ENCODE measurements around the gene RNF19B. TPM values are rescaled to one million over a fixed set of nuclear protein-coding genes. Genes with fewer than 3 reads are reported as not detected.

RNF19B gene
- total RNA-seq, 1 experiment from 2014 or later, result 15.0 TPM

- Histone ChIP-seq H3K56ac (ENCODE audit: insufficient read length, low read depth, low read length) (no peak overlapping the region), H2BK12ac (ENCODE audit: insufficient read length, low read depth, low read length) (no peak overlapping the region), H3T11ph (ENCODE audit: low read length) (no peak overlapping the region), H2BK15ac (ENCODE audit: low read depth, low read length) (no peak overlapping the region), H3K27me3 (ENCODE audit: insufficient read depth, low read length) (no peaks in the 10 kb centered on the region), H3K79me1 (ENCODE audit: insufficient read depth, low read depth, low read length, poor library complexity, severe bottlenecking) (no peaks in the 10 kb centered on the region), H4K5ac (ENCODE audit: insufficient read length, low read depth, low read length) (no peak overlapping the region), H3K27ac (ENCODE audit: insufficient read length, low read depth, low read length) (no peak overlapping the region), H4K20me1 (ENCODE audit: control insufficient read depth, insufficient read depth, insufficient read length) (no peaks in the 10 kb centered on the region), H3K4ac (ENCODE audit: low read depth, low read length) (no peak overlapping the region), H2BK20ac (ENCODE audit: low read depth, low read length, poor library complexity, severe bottlenecking) (no peak overlapping the region), H2BK5ac (ENCODE audit: insufficient read length, low read length) (no peak overlapping the region), H3K4me1 (ENCODE audit: insufficient read depth, low read length) (no peaks in the 10 kb centered on the region), H3K79me2 (ENCODE audit: insufficient read depth, low read length) (no peaks in the 10 kb centered on the region), H2AK5ac (ENCODE audit: insufficient read length, low read length) (no peak overlapping the region), H3K9me3 (ENCODE audit: control insufficient read depth, low read depth, low read length) (no peaks in the 10 kb centered on the region), H4K91ac (ENCODE audit: insufficient read length, low read depth, low read length) (no peak overlapping the region), H3K14ac (ENCODE audit: insufficient read depth, low read length) (no peak overlapping the region), H2BK120ac (ENCODE audit: low read depth, low read length, poor library complexity, severe bottlenecking) (no peak overlapping the region), H3K9ac (ENCODE audit: extremely low read depth, insufficient read length, low read length) (no peak overlapping the region), H2AFZ (ENCODE audit: low read length) (no peak overlapping the region), H4K8ac (replicated peaks; ENCODE audit: insufficient read length, low read depth, low read length) (no peak overlapping the region), H3K23me2 (ENCODE audit: insufficient read length, low read depth, low read length, poor library complexity, severe bottlenecking) (no peaks in the 10 kb centered on the region), H3K4me2 (ENCODE audit: insufficient read depth, insufficient read length, low read length) (no peak overlapping the region), H3K23ac (ENCODE audit: insufficient read length, low read depth, low read length) (no peak overlapping the region), H3K18ac (ENCODE audit: insufficient read length, low read depth, low read length) (no peak overlapping the region)
- peaks cover 0 to 2% (median 0%) of the 10 kb centered on the region in 3 experiments; a peak in 1 of 7 replicates for H3K36me3 Mint-ChIP-seq (ENCODE audit: insufficient read depth in 1 of 3, low read depth in 3 of 3)
- TF ChIP-seq CTCF (conservative IDR thresholded peaks at IDR 0.05), result no peak
- H3K27ac Mint-ChIP-seq, result no peak overlapping the region
- no CpG with 5 or more reads among the region's 4 CpGs for WGBS (ENCODE audit: extremely low coverage, insufficient read length, low lambda C conversion rate)
- H3K27me3 Mint-ChIP-seq (ENCODE audit: low read depth), result no peaks in the 10 kb centered on the region; the same call in 1 of the 2 replicates
- no peak overlapping the region for H3K4me3 Mint-ChIP-seq
- peaks cover 21 to 29% of the 10 kb centered on the region in 2 experiments for H3K4me1 Mint-ChIP-seq
- DNase-seq, result no peak
- no peaks in the 10 kb centered on the region for H3K9me3 Mint-ChIP-seq
Measured at GRCh38 chr1:33002006-33002405, 37.4 kb upstream of the RNF19B start.

All from H9 (cell line).